Fibroblast of peridontal ligament (primary cell): ENCODE results near the gene PTPRN2.

Experiments
- DNase-seq: peaks from one replicate; pipeline ENCODE4 v3.0.0-alpha.2; 2010; ENCODE audit errors: extremely low read depth

PTPRN2 gene

DNA sequence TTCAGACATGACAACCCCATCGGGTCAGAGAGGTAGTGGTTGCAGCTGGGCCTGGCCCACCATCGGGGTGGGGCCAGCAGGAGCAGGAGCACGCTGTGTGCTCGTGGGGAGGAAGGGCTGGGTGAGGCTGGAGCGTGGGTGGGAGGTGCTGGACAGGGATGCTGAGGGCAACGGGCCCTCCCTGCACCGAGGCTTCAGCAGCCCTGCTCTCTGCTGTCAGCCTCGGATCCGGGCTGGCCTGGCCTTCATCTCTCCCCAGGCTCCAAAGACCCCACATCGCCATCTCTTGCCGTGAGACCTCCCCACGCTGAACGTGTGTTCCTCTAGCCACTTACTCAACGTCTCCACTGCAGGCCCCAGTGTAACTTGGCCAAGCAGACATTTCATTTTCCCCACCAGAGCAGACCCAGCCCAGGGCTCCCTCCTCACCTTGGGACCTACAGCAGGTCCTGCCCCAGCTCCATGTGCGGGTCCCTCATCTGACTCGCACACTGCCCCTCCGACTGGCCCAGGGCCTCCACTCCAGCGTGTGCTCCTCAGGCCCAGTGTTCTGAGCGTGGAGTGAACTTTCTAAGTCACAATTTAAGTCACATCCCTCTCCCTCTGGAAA, 788.4 kb downstream of the PTPRN2 start:
- DNase-seq, result no peak

DNA sequence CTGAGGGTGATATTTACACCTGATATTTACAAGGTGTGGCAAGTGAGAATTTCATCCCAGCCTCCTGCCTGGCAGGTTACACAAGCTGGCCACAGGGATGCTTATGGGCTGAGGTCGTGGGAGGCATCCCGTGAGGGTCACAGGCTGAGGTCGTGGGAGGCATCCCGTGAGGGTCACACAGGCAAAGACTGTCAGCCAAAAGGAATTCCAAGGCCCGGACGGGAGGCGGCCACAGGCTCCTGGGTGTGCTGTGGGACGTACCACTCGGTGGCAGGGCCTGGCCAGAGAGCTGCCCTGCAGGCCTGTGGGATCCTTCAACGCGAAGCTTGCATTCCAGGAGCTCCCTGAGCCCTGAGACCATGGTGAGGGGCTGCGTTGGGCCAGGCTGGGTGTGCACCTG, 790.3 kb downstream of the PTPRN2 start:
- DNase-seq, result no peak

DNA sequence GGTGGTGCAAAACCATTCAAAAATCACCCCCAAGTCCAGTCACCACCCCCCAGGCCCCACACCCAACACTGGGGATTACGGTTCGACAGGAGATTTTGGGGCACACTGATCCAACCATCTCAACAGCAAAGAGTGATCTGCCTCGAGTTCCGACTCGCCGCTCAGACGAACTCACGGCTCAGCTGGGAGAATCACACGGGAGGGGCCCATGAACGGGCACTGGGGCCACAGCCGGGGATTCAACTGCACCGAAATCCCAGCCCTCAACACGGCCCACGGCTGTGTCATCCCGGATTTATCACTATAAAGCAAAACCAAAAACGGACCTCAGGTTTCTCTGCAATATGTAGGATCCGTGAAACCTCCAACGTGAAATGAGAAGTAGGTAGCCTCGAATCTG, 790.8 kb downstream of the PTPRN2 start:
- no peak for DNase-seq

DNA sequence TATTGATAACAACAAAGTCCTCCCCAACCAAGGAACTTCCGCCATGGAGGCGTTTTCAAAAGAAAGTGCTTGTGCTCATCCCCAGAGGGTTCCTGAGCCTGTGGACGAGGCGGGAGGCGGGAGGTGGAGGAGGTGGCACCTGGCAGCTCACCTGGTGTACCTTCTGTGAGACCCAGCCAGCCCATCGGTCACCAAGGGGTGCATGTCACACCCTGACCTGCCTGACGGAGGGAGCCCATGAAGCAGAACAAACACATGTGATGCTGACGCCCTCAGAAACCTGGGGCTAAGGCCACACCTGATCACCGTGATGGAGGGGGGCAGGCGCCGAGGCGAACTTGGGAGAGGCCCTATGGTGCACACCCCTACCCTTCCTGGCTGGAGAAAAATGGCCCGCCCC, 792.0 kb downstream of the PTPRN2 start:
- no peak for DNase-seq

DNA sequence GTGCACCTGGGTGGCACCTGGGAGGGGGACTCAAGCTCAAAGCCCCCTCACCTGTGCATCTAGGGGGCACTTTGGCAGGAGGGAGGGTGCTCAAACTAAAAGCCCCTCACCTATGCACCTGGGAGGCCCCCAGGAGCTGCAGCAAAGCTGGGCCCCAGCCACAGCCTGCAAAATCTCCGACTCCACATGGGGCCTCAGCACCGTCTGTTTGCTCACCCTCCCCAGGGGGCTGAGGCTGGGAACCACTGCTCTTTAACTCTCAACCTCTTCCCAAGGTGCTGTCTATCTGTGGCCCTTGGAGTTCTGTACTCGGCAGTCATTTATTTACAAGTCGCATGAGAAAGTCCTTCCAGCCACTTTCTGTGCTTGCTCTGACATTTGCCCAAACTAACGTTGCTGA, 792.4 kb downstream of the PTPRN2 start:
- DNase-seq, result no peak

DNA sequence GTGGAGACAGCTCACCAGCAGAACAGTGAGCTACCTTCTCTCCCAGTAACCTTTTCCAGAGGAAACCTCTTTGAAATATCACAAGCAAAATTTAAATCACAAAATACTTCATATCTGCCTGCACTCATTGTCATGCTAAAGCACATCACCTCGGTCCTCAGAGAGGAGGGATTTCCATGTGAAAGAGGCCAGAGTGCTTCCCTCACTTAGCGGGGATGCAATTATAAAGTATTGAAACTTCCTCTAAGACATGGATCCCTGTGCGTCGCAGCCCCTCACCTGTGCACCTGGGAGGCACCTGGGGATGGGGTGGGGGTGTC, 792.9 kb downstream of the PTPRN2 start:
- no peak for DNase-seq

DNA sequence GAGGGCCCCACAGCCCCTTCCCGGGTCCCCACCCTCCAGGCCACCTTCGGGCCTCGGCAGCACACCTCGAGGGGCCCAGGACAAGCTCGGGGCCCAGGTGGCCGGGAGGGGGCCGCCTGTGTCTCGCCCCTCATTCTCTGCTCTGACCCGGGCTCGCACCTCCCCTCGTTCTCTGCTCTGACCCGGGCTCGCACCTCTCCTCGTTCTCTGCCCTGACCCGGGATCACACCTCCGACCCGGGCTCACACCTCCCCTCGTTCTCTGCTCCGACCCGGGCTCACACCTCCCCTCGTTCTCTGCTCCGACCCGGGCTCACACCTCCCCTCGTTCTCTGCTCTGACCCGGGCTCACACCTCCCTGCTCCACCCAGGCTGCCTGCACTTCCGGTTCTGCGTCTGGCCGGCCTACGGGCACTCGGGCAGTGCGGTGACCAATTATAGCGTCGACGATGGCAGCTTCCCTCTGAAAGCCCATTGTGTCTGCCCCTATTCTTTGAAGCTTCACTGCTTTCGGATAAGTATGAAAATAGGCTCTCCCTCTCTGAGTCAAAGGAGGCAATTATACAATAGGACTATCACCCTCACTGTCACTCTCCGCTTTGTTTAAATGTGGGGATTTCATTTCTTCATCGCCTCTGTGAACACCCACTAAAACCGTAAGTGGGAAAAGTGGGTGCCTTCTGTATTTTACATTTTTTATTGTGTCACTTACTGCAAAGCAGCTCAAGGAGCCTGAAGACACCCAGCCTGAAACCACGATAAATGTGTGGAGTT, 793.5 kb downstream of the PTPRN2 start:
- no peak for DNase-seq

DNA sequence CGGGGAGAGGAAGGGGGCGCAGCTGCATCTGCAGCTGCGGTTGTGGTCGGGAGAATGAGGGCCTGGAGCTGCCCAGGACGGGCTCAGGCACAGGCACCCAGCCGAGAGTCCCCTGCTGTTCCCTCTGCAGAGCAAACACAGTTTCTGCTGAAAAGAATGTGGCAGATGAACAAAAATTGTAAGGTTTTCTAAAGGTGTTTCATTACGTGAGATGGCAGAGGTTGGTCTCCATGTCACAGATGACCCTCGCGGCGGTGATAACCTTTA, 794.6 kb downstream of the PTPRN2 start:
- no peak for DNase-seq

DNA sequence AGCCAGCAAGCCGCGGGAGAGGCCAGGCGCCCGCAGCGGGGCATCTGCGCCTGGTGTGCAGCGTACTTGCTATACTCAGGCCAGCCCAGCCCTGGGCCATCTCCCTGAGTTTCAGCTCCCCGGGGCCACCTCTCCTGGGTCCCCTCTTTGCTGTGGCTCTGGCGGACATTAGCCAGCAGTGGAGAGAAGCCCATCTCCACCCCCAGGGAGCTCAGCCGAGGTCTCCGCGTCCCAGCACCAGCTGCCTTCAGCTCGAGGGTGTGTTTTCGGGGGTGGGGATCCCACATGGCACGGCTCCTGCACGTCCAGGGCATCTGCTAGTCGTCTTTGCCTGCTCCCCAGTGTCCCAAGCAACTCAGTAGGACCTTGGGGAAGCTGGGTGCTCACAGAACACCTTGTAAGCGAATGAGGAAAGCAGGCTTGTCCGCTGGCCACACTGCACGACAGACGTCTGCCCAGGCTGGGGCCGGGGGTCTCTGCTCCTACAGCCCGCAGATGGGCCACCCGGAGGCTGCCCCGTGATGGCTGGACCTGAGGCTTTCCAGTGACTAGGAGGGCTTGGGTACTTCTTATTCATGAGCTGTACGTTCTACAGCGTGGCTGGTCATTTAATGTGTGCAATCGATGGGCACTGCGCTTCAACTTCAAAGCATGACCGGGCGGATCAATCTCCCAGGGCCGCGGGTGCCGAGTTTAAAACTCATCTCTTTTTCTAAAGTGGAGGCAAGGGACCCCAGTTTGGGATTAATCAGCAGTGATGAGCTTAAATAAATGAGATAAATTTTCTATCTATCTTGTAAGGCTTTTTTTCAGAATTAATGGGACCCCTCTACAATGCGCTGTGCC, 795.2 kb downstream of the PTPRN2 start:
- no peak for DNase-seq

DNA sequence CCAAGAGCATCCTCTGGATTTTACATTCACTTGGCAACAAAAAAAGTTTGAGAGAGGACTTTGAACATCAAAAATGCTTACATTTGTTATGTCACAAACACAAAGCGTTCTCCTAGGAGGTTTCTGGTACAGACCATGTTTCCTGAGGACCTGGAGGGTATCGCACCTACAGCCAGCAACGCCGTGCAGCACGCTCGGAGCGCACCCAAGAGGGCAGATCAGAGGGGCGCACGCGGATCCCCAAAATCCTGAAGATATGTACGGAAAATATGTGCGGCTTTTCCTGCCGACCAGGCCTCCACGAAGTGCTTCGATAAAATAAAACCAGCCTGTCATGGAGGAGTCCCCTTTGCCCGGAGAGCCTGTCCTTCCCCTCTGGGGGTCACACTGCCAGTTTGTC, 796.0 kb downstream of the PTPRN2 start:
- no peak for DNase-seq

DNA sequence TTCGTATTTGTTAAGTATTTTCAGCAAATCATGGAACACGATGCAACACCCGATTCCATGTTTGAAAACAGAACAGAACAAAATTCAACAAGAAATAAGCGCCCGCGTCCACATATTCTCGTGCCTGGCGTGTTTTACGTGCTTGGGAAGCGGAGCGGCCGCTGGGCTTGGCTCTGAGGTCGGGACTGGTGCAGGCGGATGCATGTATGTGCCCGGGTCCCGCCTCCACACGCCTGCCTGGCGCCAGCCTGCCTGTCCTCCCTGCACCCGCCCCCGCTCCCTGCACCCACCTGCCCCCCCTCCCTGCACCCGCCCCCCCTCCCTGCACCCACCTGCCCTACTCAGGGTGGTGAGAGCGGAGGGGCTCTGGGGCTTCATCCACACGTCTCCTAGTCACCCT, 796.4 kb downstream of the PTPRN2 start:
- DNase-seq, result no peak

DNA sequence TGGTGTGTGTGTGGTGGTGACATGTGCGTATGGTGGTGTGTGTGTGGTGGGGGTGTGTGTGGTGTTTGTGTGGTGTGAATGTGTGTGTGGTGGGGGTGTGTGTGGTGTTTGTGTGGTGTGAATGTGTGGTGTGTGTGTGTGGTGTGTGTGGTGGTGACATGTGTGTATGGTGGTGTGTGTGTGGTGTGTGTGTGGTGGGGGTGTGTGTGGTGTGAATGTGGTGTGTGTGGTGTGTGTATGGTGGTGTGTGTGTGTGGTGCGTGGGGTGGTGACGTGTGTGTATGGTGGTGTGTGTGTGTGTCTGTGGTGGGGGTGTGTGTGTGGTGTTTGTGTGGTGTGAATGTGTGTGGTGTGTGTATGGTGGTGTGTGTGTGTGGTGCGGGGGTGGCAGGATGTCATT, 797.7 kb downstream of the PTPRN2 start:
- no peak for DNase-seq

DNA sequence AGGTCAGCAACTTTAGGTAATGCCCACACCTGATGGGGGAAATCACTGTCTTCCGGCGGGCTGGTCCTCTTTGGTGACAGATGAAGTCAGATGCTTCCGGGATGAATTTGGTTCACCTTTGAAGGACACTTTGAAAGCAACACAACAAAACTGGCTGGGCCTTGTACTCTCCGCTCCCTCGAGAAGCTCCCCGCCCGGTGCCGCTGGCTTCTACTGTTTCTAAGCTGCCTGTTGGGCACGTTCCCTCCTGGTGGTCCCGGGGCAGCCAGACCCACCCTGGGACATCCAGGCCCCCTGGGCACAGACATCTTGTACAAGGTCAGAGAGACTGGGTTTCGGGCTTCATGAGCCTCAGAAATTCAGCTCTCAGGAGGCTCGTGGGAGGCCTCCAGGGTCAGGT, 798.5 kb downstream of the PTPRN2 start:
- no peak for DNase-seq

DNA sequence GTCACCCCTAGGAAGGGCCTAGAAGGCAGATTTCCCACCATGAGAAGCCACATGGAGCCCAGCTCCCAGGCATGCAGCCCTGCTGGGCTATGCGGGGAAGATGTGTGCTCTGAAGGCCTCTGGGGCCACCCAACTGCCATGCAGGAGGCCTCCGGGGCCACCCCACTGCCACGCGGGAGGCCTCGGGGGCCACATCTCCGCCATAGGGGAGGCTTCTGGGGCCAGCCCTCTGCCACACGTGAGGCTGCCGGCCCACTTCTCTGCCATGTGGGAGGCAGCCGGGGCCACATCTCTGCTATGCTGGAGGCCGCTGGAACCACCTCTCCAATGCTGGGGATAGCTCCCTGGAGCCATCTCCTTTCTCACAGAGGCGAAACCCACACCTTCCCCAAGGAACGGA, 799.0 kb downstream of the PTPRN2 start:
- DNase-seq, result no peak

DNA sequence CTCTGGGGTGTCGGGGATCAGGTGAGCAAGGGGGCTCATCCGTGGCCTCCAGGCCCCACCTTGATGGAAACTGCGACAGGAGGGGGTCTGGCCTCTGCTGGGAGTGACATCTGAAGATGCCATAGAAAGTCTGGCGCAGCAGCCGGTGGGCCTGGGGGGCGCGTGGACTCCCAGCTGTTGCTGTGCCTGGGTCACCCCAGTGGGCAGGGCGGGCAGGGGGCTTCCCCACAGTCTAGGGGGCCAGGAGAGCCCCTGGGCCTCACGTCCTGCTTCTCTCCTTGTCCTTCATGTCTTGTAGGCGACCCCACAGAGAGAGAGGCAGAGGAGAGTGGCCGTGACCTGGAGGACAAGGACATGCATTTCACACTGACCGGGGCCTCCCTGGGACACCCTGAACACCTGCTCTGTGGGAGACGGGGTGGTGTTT, 800.3 kb downstream of the PTPRN2 start:
- DNase-seq, result no peak

DNA sequence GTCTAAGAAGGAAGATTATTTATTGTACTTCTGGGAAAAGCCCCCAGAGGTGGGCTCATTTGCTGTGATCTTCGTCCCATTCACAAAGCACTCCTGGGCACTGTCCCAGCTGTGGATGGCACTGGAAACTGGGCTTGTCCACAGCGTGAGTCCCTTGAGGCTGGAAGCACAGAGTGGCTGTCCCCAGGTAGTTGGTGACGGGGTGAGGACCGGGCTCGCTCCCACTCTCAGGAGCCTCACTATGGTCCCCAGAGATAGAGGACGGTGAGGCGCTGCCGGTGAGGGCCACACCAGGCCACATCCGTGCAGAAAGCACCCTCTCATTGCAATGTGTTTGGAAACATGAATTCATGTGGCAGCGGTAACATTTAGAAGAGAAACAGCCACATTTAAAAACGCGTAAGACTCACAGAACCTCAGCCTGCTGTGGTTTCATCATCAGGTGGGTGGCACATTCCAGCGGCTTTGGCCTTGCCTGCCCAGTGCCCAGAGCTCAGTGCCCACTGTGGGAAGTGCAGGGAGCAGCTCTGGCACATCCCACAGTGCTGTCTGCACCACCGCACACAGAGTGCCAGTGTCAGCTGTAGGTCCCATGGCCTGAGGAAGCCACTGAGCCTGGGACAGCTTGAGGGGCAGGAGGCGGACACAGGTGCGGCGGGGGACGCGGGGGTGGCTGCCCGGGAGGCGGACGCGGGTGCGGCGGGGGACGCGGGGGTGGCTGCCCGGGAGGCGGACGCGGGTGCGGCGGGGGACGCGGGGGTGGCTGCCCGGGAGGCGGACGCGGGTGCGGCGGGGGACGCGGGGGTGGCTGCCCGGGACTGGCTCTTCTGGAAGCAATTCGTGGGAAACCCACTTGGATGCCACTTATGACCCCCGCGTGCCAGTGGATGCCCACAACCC, 801.0 kb downstream of the PTPRN2 start:
- DNase-seq, result no peak

DNA sequence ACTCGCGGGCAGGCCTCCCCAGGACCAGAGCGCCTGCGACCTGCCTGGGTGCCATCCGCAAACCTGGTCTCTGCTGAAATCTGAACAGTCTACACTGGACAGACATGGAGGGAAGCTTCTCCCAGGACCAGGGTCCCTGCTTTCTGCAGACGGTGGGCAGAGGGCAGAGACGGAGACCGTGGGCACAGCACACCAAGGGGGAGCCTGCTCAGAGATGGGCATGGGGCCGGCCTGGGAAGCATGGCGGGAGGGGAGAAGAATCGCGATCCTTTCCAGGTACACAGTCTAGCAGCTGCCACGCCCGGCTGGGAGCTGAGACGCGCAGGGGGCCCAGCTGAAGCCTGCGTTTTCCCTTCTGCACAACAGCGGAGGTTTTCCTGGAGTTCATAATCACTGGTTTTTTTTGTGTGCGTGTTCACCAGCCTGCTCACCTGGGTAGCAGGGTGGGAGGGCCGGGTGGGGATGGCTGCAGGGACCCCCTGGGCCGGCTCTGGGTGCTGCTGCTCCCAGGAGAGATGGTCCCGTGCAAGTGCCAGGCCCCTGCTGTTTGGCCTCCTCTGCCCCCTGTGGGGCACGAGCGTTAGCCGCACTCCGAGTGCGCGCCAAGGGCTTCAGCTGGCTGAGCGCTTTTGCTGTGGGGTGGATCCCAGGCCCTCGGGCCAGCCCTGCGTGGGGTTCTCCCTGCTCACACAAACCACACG, 802.0 kb downstream of the PTPRN2 start:
- DNase-seq, result no peak

DNA sequence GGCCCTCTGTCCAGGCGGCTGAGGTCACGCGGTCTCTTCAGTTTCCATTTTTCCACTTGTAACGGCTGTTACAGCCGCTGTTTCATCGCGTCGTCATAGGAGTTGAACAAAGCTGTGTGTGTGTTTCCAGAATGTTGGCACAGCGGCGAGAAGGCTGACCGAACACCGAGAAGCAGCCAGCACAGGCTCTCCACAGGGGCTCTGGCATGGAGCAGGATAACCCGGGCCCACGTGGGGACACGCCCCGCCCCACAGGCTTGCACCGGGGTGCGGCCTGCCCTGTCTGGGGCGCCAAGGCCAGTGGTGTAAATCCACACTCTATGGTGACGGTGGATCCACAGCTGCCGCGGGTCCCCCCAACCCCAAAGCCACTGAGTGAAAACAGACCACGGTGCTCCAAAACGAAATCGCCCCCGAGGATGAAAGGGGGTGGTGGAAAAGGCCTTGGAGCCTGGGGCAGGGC, 802.6 kb downstream of the PTPRN2 start:
- no peak for DNase-seq

DNA sequence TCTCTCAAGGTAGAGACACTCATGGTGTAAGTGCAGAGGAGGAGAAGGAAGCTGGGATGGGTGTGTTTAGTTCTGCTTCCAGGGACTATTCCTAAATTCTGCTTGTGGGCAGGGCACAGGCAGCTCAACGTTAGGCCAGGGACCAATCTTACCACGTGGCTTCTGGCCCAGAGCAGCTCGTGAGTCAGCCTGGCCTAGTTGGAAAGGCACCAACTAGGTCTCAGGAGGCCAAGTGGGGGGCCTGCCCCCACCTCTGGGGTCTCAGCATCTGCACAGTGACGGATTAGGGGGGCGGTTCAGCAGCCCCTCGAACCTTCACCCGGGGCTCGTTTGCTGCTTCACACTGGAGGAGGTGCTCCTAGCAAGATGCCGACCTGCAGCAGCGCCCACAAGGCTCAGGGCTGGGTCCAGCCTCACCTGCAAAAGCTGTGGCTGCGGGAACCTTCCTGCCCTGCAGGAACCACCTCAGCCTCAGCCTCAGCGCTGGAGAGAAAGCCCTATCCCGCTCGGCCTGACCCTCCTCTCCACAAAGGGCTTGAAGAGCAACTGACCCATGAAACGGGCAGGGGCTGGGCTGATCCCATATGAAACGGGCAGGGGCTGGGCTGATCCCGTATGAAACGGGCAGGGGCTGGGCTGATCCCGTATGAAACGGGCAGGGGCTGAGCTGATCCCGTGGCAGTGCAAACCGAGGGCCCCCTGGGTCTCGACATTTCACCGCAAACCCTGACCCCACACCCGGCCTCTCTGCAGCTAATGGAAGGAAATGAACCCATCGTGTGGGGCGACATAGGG, 803.4 kb downstream of the PTPRN2 start:
- DNase-seq, result no peak

DNA sequence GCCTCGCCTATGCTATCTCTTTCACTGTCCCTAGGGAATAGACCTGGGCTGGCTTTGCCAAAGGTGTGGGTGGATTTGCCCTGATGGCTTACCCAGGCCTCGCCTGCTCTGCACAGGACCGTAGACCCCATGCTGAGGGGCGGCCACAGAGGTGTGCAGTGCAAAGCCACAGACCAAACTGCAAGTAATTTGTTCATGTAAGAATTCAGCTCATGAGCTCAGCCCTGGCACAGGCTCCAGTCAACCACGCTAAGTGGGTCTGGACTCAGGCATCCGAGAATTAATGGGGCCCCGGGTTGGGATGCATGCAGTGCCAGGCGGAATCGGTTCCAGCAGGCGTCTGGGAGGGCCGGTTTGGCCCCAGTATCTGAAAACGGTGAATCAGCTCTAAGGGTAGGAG, 805.6 kb downstream of the PTPRN2 start:
- no peak for DNase-seq

DNA sequence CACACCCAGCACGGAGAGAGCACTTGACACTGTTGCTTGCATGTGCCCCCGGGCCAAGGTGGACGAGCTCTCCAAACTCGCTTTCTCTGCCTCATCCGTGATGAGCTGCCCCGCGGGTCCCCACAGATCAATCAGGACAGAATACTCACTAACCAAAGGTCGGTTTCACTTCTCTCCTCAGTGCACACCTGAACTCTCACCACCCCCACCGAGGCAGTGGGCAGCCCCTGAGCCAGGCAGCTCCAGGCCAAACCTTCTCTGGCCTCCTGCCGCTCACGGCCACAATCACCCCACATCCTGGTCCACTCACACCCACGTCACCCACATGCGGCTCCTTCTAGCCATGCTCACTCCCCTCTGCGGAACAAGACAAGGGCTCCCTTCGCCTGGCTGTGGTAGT, 806.9 kb downstream of the PTPRN2 start:
- DNase-seq, result no peak
